DMS53 (cell line): ENCODE data around the gene CDH13.

Source experiments
- DNase-seq: peaks from one replicate; lab custom pipeline; 2025; lab: John Stamatoyannopoulos, UW

The CDH13 gene

GRCh38 chr16:82846806-82847205 lies 220.0 kb downstream of the CDH13 start:
- DNase-seq = no peak

- no peak for DNase-seq
Observed at GRCh38 chr16:82848013-82848412, 221.2 kb downstream of the CDH13 start.

- no peak for DNase-seq
Observed at GRCh38 chr16:82852388-82853008, 225.7 kb downstream of the CDH13 start.

DNA sequence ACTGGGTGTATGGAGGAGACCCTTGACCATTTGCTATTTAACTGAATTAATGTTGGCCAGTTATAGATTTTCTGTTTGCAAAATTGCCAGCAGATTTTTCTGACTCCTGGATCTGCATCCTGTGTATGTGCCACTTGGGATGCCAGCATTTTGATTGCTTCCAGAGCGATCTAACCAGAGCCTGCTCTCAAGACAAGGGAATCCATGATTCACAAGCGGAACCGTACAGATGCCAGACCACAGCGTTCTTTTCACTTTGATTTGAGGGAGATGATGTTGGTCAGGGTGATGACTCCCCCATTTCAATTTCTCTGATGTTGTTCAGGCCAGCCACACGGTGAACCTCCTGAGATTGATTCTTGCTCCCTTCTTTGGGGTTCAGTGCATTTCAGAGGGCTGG lies 228.7 kb downstream of the CDH13 start:
- DNase-seq = no peak

- DNase-seq = no peak
Observed at GRCh38 chr16:82857693-82858365, 231.1 kb downstream of the CDH13 start.

DNA sequence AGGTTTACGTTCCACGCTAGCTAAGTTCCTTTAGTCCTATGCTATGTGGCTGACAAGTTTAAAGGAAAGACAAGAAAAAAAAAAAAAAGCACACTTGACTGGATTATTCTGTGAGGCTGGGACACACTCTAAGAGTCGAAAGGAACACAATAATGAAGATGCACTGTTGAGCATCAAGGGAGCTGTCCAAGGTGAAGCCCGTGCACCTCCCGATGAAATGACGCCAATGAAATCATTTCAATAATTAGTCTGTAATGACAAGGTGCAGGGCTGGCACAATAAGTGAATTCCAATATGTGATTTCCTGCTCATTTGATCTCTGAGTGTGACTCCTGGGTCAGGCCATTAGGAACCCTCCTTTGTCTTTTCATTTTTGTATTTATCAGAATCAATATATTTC lies 232.9 kb downstream of the CDH13 start:
- DNase-seq = no peak

GRCh38 chr16:82860071-82860470 lies 233.3 kb downstream of the CDH13 start:
- DNase-seq = no peak

GRCh38 chr16:82862057-82862456 lies 235.3 kb downstream of the CDH13 start:
- DNase-seq = no peak

GRCh38 chr16:82864332-82865040 lies 237.7 kb downstream of the CDH13 start:
- DNase-seq = no peak

DNA sequence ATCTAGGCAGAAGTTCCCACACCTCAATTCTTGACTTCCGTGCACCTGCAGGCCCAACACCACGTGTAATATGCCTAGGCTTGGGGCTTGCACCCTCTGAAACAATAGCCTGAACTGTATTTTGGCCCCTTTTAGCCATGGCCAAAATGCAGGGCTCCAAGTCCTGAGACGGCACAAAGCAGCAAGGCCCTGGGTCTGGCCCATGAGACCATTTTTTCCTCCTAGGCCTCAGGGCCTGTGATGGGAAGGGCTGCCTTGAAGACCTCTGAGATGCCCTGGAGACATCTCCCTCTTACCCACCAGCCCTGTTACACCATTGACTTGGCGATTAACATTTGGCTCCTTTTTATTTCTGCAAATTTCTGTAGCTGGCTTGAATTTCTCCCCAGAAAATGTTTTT lies 238.6 kb downstream of the CDH13 start:
- no peak for DNase-seq

- DNase-seq = no peak
Observed at GRCh38 chr16:82867485-82867884, 240.7 kb downstream of the CDH13 start.

GRCh38 chr16:82874271-82874670 lies 247.5 kb downstream of the CDH13 start:
- DNase-seq = no peak

- DNase-seq = no peak
Observed at GRCh38 chr16:82874672-82875071, 247.9 kb downstream of the CDH13 start.

- DNase-seq = no peak
Observed at GRCh38 chr16:82876951-82877350, 250.2 kb downstream of the CDH13 start.

GRCh38 chr16:82878466-82878865 lies 251.7 kb downstream of the CDH13 start:
- DNase-seq = no peak

DNA sequence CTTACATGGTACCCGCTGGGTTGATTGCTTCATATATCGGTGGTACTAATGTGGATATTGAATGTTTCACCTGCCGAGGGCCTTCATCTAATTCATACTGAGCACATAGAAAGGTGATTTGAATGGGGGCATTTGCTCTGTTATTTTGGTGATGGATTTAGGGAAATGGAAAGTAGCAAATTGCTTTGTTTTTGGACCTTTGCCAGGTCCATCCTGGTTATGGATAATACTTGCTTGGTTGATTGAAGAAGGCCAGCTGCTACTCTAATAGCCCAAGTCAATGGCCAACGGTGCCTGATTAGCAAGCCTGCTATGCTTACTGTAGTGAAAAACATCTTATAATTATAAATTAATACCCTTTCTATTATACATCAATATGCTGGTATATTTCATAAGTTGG lies 253.6 kb downstream of the CDH13 start:
- DNase-seq = no peak

DNA sequence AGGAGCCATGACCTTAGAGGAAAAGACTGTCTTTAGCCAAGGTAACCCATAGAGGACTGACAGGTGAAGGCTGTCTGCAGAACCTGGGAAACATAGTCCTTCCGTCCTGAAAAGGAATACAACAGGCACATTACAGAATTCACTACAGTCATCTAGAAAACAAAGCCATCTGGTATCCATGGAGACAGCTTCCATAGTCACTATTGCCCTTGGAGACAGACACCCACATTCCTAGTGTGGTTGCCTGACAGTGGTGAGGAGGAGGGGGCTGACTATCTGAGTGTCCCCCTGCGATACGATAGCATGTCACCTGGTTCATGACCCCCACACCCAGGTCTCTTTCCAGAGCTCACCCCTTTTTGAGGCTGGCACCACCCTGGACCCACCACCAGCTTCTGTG lies 254.7 kb downstream of the CDH13 start:
- no peak for DNase-seq

DNA sequence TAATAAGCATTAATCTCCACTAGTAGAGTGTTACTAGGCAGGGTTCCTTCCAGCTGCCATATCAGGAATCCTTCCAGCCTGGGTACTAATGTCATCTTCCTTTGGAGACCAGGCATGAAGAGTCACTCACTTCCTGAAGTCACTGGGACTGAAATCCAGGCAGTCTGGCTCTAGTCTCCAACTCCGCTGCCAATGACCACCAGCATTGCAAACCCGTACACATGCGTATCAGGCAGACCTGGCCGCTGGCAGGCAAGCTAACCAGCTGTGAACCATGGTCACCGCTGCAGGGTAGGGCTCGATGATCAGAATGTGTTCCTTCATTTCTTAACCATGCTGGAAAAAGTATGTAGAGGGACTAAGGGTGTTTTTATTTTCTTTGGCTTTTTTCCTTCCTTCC lies 255.5 kb downstream of the CDH13 start:
- DNase-seq = no peak

DNA sequence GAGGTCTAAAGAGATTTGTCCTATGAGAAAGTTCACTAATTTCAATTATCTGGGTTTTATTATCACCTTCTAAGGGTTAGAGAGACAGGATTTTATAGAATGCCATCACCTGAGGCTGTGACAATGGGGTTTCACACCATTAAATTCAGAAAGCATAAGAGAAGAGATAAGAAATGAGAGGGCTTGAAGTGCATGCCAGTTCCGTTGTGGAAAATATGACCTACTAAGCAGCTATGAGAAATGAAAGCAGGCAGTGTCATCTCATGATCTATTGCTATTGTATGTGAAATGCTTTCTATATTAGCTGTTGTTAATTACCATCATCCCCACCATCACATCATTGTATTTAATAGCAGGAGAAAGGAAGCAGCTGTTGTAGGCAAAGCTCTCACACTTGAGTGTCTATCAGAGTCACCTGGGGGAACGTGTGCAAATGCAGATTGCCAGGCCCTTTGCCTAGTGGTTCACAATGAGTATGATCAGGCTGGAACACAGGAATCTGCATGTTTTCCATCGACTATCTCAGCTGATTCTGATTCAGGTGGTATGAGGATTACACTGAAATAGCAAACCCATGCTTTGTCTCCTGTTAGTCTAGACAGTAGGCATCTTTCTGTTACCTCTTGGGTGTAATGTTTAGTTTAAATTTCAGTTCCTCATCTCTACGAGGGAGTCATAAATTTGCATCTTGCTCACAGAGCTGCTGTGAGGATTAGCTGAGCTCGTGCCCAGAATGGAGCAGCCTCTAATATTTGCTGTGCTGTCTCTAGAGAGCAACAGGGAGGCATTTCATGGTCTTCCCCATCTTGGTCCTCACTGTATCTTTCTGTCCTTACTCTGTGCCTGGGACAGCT lies 256.4 kb downstream of the CDH13 start:
- no peak for DNase-seq

GRCh38 chr16:82884320-82884898 lies 257.6 kb downstream of the CDH13 start:
- DNase-seq = no peak

DNA sequence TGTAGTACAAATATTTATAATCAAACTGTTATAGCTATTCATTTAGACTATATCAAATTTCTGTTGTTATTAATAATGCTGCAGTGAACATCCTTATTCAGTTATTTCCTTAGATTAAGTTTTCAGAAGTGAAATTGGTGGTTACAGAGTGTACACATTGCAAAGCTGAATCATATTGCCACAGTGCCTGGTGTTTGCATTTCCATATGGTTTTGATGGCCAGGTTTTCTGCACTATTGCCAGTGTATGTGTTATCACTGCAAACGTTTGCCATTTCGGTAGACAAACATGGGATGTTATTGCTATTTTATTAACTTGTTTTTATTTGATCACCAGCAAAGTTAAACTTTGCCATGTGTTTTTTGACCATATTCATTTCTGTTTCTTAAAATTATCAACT lies 259.4 kb downstream of the CDH13 start:
- DNase-seq = no peak

GRCh38 chr16:82888591-82889001 lies 261.8 kb downstream of the CDH13 start:
- no peak for DNase-seq
